Neural progenitor cell (in vitro differentiated cells): ENCODE results near the gene DISP3. TPM values are rescaled to one million over a fixed set of nuclear protein-coding genes. Genes with fewer than 3 reads are reported as not detected.

Source experiments
- DNase-seq: peaks from one replicate; pipeline ENCODE4 v3.0.0-alpha.2; 2016; ENCODE audit warnings: low spot score
- H2AFZ ChIP-seq: fragments of 200-600 bp; sonication (generic); replicated peaks from 2 replicates; pipeline ENCODE4 v1.6.1; 2016; ENCODE audit warnings: antibody characterized with exemption
- H3F3A ChIP-seq: fragments of 200-600 bp; sonication (generic); 2 replicates; pipeline ENCODE4 v1.6.1; 2016; ENCODE audit warnings: antibody characterized with exemption, low read depth
- H3K27ac ChIP-seq: fragments of 200-600 bp; sonication (generic); 2 replicates; pipeline ENCODE4 v1.5.1; 2016; ENCODE audit warnings: mild to moderate bottlenecking
- H3K27me3 ChIP-seq: fragments of 200-600 bp; sonication (generic); 2 replicates; pipeline ENCODE4 v1.6.1; 2016; ENCODE audit warnings: mild to moderate bottlenecking, moderate library complexity
- H3K36me3 ChIP-seq: fragments of 200-600 bp; sonication (generic); 2 replicates; pipeline ENCODE4 v1.5.1; 2016
- H3K4me1 ChIP-seq: fragments of 200-600 bp; sonication (generic); 2 replicates; pipeline ENCODE4 v1.6.1; 2016; ENCODE audit warnings: mixed run types
- H3K4me2 ChIP-seq: fragments of 200-600 bp; sonication (generic); 2 replicates; pipeline ENCODE4 v1.6.1; 2016
- H3K4me3 ChIP-seq: fragments of 200-600 bp; sonication (generic); 2 replicates; pipeline ENCODE4 v1.5.1; 2016
- H3K79me2 ChIP-seq: fragments of 200-600 bp; sonication (generic); 2 replicates; pipeline ENCODE4 v1.6.1; 2016; ENCODE audit warnings: low read depth
- H3K9ac ChIP-seq: fragments of 200-600 bp; sonication (generic); 2 replicates; pipeline ENCODE4 v1.6.1; 2016
- H3K9me3 ChIP-seq: fragments of 200-600 bp; sonication (generic); 2 replicates; pipeline ENCODE4 v1.5.1; 2016; ENCODE audit warnings: low read depth
- H4K20me1 ChIP-seq: fragments of 200-600 bp; sonication (generic); 2 replicates; pipeline ENCODE4 v1.6.1; 2016; ENCODE audit warnings: low read depth
- H3K27ac Mint-ChIP-seq: 3 replicates; pipeline ENCODE4 v1.8.0; 2021; ENCODE audit warnings: mixed read lengths
- H3K27me3 Mint-ChIP-seq: 2 replicates; pipeline ENCODE4 v1.8.0; 2022; ENCODE audit warnings: low read depth, mild to moderate bottlenecking, inconsistent platforms, moderate library complexity, mixed read lengths; ENCODE audit not compliant: insufficient read depth
- H3K36me3 Mint-ChIP-seq: 3 replicates; pipeline ENCODE4 v1.8.0; 2021; ENCODE audit warnings: mixed read lengths
- H3K4me1 Mint-ChIP-seq: 3 replicates; pipeline ENCODE4 v1.8.0; 2021; ENCODE audit warnings: mixed read lengths
- H3K4me3 Mint-ChIP-seq: 3 replicates; pipeline ENCODE4 v1.8.0; 2021; ENCODE audit warnings: mild to moderate bottlenecking, moderate library complexity, mixed read lengths
- H3K9me3 Mint-ChIP-seq: 3 replicates; pipeline ENCODE4 v1.8.0; 2020; ENCODE audit warnings: mixed read lengths
- CTCF ChIP-seq: fragments of 200-600 bp; sonication (generic); IDR thresholded peaks from 2 replicates; pipeline ENCODE4 v1.5.1; 2017; ENCODE audit warnings: antibody characterized with exemption, mild to moderate bottlenecking
- EZH2 ChIP-seq: fragments of 200-600 bp; sonication (generic); IDR thresholded peaks from 2 replicates; pipeline ENCODE4 v1.6.1; 2017; ENCODE audit warnings: antibody characterized with exemption, mild to moderate bottlenecking, moderate library complexity
- EZH2phosphoT487 ChIP-seq: fragments of 200-600 bp; sonication (generic); IDR thresholded peaks from 2 replicates; pipeline ENCODE4 v1.6.1; 2017; ENCODE audit warnings: antibody characterized with exemption
- total RNA-seq: library from RNA; depleted of rRNA; stranded (reverse); fragments of >200 nt; gene quantifications from 2 replicates; pipeline ENCODE4 v1.2.3, GENCODE V29; 2015; ENCODE audit warnings: low replicate concordance

Gene DISP3
- total RNA-seq, 1 donor from 2014 or later: 2.0 TPM

- no peak for DNase-seq
- H3K4me3 Mint-ChIP-seq: no peak overlapping the region
- H3K27ac Mint-ChIP-seq: no peak overlapping the region
- H3F3A ChIP-seq: no peaks in the 10 kb centered on the region
- peaks cover 3% of the 10 kb centered on the region for H3K4me1 Mint-ChIP-seq
- H3K4me1 ChIP-seq: no peaks in the 10 kb centered on the region
- H3K9ac ChIP-seq: no peak overlapping the region
- H3K4me3 ChIP-seq: no peak overlapping the region
- H3K36me3 ChIP-seq: no peaks in the 10 kb centered on the region
- no peaks in the 10 kb centered on the region for H3K9me3 Mint-ChIP-seq
- TF ChIP-seq EZH2 (no peak), CTCF (no peak), EZH2phosphoT487 (no peak)
- H3K27ac ChIP-seq: no peak overlapping the region
- no peak overlapping the region for H3K4me2 ChIP-seq
- no peak overlapping the region for H2AFZ ChIP-seq
- peaks cover 2% of the 10 kb centered on the region for H3K27me3 Mint-ChIP-seq
- no peaks in the 10 kb centered on the region for H3K27me3 ChIP-seq
- no peaks in the 10 kb centered on the region for H3K79me2 ChIP-seq
- peaks cover 2% of the 10 kb centered on the region for H3K36me3 Mint-ChIP-seq
- no peaks in the 10 kb centered on the region for H4K20me1 ChIP-seq
- no peaks in the 10 kb centered on the region for H3K9me3 ChIP-seq
Measured at GRCh38 chr1:11528611-11529261, 49.8 kb downstream of the DISP3 start.

GRCh38 chr1:11529330-11529729, 50.4 kb downstream of the DISP3 start:
- no peaks in the 10 kb centered on the region for H3K9me3 Mint-ChIP-seq
- Histone ChIP-seq H3K9ac (no peak overlapping the region), H3K4me2 (no peak overlapping the region), H3K79me2 (no peaks in the 10 kb centered on the region), H3K4me3 (no peak overlapping the region), H3F3A (no peaks in the 10 kb centered on the region), H3K27ac (no peak overlapping the region), H3K36me3 (no peaks in the 10 kb centered on the region), H4K20me1 (no peaks in the 10 kb centered on the region), H3K4me1 (no peaks in the 10 kb centered on the region), H3K9me3 (no peaks in the 10 kb centered on the region), H2AFZ (no peak overlapping the region), H3K27me3 (no peaks in the 10 kb centered on the region)
- H3K27me3 Mint-ChIP-seq: peaks cover 2% of the 10 kb centered on the region
- no peak for TF ChIP-seq CTCF
- TF ChIP-seq EZH2: no peak
- no peak for TF ChIP-seq EZH2phosphoT487
- H3K36me3 Mint-ChIP-seq: peaks cover 2% of the 10 kb centered on the region
- DNase-seq: no peak
- peaks cover 3% of the 10 kb centered on the region for H3K4me1 Mint-ChIP-seq
- H3K27ac Mint-ChIP-seq: no peak overlapping the region
- no peak overlapping the region for H3K4me3 Mint-ChIP-seq

GRCh38 chr1:11529763-11530730, 51.1 kb downstream of the DISP3 start:
- H3K4me3 Mint-ChIP-seq: no peak overlapping the region
- Histone ChIP-seq H3K9me3 (no peaks in the 10 kb centered on the region), H3K36me3 (no peaks in the 10 kb centered on the region), H3K4me2 (no peak overlapping the region), H3K27ac (no peak overlapping the region), H3F3A (no peaks in the 10 kb centered on the region), H3K79me2 (no peaks in the 10 kb centered on the region), H3K9ac (no peak overlapping the region), H3K4me1 (no peaks in the 10 kb centered on the region), H3K4me3 (no peak overlapping the region), H2AFZ (no peak overlapping the region), H4K20me1 (no peaks in the 10 kb centered on the region), H3K27me3 (no peaks in the 10 kb centered on the region)
- peaks cover 3% of the 10 kb centered on the region for H3K4me1 Mint-ChIP-seq
- TF ChIP-seq EZH2 (no peak), EZH2phosphoT487 (no peak), CTCF (no peak)
- H3K9me3 Mint-ChIP-seq: no peaks in the 10 kb centered on the region
- peaks cover 2% of the 10 kb centered on the region for H3K36me3 Mint-ChIP-seq
- DNase-seq: no peak
- H3K27me3 Mint-ChIP-seq: peaks cover 2% of the 10 kb centered on the region
- no peak overlapping the region for H3K27ac Mint-ChIP-seq
